ENCODE data around the gene PIGU.
"Not testable (repeated sequence)": the region's sequence is repeated elsewhere in the genome, so short reads cannot be mapped to it uniquely, and the experiment has no call there.

PIGU gene

DNA sequence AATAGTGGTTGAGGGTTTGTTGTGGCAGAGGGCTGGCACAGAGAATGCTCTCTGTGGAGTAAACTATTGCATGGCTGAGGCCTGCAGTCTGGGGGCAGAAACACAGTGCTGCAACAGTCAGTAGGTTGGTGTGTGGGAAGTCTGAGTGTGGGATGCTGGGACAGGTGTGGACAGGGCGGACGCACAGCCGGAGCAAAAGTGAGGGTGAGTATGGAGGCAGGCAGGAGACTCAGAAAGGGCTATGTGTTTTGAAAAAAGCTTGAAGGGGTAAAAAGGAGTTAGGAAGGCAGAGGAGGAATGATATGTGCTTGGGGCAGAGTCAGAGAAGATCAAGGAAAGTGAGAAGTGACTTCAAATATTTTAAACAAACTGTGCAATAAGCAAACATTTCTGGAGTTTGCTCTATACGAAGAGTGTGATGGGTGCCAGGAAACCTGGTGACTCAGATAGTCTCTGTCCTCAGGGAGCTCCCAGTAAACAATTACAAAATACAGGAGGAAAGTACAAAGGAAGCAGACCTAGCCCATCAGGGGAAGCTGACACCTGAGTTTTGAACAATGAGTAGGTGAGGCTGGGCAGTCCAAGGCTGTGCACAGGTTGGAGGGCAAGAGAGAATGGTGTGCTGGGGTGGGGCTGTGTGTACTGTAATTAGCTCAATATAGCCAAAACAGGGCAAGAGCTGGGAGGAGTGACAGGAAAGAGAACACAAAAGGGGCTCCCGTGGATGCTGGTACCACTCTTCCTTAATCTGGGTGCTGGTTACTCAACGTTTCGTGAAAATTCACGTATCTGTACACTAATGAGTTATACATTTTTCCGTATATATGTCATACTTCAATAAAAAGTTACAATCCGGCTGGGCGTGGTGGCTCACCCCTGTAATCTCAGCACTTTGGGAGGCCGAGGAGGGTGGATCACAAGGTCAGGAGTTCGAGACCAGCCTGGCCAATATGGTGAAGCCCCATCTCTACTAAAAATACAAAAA lies 55.2 kb downstream of the PIGU start:
- DNase-seq (ENCODE audit: low read depth) = no peak

DNA sequence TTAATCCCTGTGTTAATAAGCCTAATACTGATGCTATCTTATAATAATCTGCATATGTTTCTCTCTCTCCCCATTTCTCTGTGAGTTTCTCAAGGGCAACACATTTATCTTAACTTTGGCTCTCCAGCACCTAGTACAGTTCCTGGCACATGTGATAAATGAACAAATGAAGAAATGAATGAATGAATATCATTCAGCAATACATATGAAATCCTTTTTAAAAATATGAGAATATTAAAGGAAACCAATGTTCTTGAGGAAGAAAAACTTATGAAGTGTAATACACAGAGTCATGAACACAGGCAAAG lies 55.9 kb downstream of the PIGU start:
- DNase-seq (ENCODE audit: low read depth) = no peak

DNA sequence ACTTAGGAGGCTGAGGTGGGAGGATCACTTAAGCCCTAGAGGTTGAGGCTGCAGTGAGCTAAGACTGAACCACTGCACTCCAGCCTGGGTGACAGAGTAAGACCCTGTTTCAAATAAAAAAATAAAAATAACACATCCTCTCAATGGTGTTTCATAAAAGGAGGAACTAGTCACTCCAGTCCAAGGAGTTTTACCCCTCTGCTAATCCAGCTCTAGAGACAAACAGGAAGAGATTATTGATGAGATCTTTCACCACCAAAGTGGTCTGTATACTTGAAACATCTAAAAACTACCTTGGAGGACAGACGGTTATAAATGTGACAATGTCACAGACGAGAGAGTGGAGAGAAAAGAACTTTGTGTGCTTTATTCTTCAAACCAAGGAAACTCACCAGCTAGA lies 58.2 kb downstream of the PIGU start:
- DNase-seq (ENCODE audit: low read depth) = no peak

DNA sequence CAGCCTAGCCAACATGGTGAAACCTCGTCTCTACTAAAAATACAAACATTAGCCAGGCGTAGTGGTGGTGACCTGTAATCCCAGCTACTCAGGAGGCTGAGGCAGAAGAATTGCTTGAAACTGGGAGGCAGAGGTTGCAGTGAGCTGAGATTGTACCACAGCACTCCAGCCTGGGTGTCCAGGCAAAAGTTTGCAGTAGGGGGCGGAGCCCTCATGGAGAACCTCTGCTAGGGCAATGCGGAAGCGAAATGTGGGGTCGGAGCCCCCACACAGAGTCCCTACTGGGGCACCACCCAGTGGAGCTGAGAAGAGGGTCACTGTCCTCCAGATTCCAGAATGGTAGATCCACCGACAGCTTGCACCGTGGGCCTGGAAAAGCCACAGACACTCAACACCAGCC lies 60.0 kb downstream of the PIGU start:
- not testable (repeated sequence) for DNase-seq (ENCODE audit: low read depth)

DNA sequence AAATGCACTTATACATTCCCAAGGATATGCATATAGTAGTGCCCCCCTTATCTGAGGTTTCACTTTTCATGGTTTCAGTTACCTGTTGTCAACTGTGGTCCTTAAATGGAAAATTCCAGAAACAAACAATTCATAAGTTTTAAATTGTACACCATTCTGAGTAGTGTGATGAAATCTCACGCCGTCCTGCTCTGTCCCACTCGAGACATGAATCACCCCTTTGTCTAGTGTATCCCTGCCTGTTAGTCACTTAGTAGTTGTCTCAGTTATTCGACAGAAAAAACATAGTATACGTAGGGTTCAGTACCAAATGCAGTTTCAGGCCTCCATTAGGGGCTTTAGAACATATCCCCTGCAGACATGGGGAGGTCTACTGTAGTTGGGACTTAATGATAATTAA lies 61.4 kb downstream of the PIGU start:
- no peak for DNase-seq (ENCODE audit: low read depth)

DNA sequence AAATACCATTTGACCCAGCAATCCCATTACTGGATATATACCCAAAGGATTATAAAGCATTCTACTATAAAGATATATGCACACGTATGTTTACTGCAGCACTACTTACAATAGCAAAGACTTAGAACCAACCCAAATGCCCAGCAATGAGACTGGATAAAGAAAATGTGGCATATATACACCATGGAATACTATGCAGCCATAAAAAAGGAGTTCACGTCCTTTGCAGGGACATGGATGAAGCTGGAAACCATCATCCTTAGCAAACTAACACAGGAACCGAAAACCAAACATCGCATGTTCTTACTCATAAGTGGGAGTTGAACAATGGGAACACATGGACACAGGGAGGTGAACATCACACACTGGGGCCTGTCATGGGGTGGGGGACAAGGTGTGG lies 64.9 kb downstream of the PIGU start:
- DNase-seq (ENCODE audit: low read depth) = not testable (repeated sequence)

DNA sequence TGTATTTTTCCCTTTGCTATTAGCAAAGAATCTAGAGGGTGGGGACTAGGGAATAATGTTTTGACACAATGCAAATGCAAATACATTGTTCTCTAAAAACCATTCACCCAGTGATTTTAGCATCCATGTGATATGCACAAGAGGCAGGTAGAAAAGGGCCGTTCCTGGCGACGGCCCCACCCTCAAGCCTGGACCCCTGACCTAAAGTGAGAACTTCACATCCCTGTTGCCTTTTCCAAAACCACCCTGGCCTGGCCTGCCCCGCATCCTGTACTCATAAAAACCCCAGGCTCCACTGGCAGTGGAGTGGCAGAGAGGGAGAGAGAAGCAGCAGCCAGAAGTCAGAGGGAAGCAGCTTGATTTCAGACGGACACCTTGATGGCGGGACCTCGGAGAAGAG lies 69.8 kb downstream of the PIGU start:
- DNase-seq (ENCODE audit: low read depth) = no peak

DNA sequence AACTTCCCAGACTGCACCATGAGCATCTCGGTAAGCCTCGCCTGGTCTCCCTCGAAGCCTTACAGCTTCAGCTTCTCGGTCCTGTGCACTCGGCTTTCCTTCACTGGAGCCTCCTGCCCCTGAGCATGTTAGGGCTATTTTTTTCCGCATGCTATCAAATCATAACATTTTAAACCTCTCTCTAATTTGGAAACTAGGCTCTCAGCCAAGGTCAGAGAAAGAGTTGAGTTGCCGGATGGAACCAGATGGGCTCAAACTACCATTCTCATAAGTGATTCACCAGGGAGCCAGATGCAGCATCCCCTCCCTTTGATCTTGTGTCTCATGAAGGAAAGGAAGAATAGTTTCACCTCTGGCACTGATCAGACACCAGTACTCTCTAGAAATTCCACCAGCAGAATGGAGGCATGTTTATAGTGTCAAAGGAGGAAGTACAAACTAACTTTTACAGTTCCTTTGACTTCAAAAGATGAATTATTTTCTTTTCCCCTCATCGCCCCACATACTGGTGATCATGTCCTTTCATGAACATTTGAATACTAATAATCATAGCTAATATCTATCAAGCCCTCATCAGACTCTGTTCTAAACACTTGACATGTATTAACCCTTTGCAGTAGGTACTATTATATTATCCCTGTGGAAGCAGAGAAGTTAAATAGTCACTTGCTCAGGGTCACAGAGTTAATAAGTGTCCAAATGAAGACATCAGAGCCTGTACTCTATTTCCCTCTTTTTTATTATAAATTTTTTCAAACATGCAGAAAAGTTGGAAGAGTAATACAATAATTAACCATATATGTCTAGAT lies 71.7 kb downstream of the PIGU start:
- DNase-seq (ENCODE audit: low read depth) = peak; percentile 29

DNA sequence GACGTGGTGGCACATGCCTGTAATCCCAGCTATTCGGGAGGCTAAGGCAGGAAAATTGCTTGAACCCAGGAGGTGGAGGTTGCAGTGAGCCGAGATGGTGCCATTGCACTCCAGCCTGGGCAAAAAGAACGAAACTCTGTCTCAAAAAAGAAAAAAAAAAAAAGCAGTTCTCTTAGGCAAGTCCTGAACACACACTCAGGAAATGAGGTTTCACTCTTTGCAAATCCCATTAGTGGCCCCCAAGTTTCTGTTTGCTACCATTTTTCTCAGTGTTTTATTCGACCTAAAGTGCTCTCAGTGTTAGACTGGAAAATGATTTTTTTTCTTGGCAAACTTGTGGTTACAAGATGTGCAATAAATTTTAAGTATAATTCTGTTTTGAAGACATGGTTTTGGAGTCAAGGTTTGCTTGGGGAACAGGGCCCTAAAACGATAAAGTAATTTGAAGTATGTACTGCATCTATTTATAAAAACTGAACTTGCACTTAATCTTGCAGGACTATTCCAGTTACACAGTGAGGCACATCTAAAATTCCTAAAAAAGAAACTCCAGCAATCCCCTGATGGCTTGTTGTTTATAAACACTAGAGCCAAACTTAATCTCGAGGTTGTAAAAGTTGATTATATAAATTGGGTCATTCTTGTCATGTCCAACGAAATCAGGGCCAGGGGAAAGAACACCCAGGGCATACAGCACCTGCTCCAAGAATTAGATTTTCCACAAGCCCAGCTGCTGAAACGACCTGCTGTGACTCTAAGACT lies 75.8 kb downstream of the PIGU start:
- DNase-seq (ENCODE audit: low read depth) = no peak

DNA sequence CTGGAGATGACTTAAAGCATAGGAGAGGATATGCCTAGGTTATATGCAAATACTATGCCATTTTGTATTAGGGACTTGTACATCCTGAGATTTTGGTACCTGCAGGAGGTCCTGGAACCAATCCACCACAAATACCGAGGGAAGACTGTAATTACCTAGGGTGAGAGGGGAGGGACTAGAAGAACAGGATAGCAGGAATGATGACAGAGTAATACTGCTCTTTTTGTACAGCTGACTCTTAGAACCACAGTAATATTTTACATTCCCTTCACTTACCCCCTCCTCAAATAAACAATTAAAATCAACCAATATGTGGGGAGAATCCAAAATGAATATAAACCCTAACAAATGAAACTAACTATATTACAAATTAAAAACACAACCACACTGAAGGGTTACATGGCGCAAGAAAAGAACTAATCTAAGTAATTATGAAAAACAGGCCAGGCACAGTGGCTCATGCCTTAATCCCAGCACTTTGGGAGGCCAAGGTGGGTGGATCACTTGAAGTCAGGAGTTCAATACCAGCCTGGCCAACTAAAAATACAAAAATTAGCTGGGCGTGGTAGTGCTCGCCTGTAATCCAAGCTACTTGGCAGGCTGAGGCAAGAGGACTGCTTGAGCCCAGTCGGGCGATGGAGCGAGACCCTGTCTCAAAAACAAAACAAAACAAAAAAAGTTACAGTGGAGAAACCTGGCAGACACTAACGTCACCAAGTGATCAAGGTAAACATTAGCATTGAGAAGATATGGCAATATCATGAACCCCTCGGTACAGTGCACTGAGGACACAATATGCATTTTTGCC lies 81.3 kb downstream of the PIGU start:
- DNase-seq (ENCODE audit: low read depth) = no peak

DNA sequence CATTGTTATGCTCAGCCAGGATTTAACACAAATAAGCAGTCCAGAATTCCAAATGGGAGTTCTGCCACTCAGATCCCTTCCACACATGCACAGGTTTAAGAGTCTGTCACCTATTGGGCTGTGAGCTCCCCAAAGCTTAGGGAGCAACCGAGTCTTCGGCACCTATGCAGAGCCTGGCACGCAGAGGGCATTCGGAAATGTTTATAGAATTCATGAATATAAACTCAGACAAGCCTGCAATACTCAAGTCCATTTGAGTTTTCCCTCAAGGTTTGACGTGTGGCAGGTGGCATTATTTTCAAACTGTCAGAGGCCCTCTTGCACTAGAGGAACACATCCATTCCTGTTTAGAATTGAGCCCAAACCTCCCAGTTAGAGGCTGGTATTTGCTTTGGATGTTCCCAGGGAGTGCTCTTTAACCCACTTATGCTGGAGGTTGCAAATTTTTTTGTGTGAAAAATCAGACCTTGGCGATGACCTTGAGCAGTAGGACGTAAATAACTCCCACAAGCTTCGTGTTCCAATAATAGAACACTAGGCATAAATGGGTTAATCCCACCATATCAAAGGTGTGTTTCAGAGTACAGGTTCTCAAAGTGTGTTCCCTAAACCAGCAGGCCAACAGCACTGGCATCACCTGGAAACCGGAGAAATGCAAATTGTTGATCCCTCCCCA lies 90.3 kb downstream of the PIGU start:
- no peak for DNase-seq (ENCODE audit: low read depth)

DNA sequence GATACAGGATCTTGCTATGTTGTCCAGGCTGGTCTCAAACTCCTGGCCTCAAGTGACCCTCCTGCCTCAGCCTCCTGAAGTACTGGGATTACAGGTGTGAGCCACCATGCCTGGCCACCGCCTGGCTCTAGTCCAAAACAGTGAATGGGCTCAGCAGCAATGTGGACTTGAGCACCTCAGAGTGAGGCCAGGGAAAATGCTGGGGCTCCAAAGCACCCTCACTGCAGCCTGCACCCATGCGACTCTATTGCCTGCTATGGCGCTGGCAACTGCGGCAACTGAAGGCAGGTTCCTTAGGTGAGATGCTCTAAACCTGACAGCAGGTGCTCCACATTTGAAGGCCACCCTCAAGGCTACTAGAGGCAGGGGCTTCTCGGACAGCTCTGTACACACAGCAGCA lies 91.9 kb downstream of the PIGU start:
- DNase-seq (ENCODE audit: low read depth) = no peak

DNA sequence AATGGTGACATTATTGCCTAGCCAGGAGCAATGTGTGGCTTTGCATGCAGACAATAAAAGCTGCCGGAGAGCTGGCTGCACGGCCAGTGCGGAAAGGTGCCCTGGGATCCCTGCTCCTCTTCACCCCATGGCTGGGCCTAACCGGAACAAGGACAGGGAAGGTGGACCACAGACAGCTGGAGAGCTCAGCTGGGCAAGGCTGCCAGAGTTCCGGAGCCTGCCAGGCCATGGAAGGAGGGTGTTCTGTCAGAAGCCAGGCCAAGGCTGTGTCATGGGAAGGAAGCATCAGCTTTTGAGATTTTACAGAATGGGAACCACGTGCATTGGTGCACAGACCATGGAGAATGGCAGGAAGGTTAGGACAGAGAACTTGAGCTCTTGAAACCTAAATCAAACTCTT lies 93.3 kb downstream of the PIGU start:
- DNase-seq (ENCODE audit: low read depth) = no peak

DNA sequence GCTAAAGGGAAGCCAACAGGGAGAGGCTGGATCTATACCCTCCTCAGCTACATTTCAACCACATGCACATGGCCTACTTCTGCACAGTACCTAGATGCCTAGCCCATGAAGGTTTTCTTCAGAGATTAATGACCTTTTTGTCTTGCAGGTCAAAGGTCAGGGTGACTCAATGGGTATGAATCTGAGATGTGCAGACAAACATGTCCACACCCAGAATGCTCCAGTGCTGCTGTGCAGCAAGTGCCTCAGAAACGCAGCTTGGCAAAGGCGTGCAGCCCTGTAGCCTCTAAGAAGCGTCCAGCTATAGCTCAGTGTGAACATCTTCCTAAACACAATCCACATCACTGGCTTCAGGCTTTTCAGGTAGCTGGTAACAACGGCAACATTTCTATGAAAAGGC lies 94.0 kb downstream of the PIGU start:
- DNase-seq (ENCODE audit: low read depth) = no peak

DNA sequence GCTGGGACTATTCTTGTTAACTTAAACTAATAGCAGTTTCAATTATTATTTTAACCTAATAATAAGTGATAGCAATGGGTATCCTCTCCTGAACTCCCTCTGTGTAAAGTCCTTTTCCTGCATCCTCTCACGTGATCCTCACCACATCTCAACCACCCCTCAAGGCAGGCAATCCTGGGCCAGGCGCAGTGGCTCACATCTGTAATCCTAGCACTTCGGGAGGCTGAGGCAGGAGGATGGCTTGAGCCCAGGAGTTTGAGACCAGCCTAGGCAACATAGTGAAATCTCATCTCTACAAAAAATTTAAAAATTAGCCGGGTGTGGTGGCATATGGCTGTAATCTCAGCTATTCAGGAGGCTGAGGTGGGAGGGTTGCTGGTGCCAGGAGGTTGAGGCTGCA lies 94.7 kb downstream of the PIGU start:
- DNase-seq (ENCODE audit: low read depth) = no peak

DNA sequence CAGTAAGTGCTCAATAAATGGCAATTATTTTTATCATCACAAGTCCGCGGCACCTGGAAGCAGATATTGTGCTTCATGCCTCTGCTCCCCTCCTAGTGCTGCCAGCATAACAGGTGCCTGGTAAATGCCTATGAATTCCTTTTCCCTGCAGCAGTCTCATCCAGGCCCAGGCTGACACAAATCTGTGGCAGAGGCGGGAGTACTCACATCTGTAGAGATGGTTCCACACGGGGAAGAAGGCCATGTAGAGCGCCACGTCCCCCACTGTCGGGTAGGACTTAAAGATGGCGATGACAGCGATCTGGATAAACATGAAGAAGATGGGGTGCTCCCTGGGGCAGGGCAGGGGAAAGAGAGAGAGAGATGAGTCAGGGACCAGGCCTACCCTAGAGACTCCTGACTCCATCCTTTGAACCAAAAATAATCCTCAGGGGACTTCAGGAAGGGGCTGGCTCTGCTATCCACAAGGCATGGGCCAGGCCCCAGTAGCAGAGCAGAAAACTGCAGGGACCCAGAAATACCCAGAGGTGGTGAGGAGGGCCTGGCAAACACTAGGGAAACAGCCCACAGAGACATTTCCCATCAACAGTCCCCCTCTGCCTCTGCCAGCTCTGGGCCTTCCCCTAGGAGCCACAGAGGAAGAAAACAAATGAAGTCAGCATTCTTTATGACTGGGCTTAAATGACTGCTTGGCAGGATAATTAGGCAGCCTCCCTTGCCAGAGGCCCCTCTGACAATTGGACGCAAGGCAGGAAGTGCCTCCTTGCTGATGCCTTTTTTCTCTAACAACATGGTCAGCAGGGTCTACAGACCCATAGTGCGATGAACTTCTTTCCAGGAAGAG lies 95.3 kb downstream of the PIGU start:
- DNase-seq (ENCODE audit: low read depth) = peak; percentile 61

DNA sequence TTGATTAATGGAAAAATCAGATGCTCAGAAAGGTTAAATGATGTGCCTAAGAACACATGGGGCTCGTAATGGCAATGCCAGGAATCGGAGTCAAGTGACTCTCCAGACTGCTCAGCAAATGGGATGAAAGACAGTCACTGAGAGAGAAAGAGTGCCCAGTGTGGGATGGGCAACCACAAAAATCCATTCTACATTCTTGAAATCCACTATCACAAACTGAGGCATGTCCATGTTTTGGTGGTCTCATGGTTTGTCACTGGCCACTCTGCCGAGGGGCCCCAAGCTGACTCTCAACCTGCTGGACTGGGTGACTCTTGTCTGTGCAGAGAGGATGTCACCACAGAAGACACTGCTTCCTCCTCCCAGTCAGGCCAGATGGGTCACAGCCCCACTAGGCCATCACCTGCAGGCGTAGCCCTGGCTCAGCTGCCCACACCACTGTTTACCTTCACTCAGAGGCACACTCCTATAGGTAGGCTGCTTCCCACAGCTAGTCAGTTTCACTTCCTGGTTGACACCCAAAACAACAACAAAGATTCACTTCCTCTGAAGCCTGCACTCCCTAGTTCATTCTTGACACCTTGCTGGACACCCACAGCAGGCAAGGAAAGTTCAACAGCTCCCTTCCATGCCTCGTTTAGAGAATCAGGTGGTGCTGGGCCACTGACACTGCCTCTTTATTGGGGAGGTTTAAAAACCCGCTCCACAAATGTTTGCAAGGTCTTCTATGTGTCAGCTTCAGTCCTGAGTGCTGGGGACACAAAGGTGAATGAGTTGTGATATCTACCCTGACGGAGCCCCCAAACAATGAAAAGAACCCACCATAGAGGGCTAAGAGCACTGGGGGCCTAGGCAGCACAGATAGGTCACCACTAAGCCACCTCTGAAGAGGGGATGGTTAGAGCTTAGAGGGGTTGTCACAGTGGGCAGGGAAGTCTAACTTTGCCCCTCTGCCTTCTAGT lies 96.6 kb downstream of the PIGU start:
- DNase-seq (ENCODE audit: low read depth) = no peak

DNA sequence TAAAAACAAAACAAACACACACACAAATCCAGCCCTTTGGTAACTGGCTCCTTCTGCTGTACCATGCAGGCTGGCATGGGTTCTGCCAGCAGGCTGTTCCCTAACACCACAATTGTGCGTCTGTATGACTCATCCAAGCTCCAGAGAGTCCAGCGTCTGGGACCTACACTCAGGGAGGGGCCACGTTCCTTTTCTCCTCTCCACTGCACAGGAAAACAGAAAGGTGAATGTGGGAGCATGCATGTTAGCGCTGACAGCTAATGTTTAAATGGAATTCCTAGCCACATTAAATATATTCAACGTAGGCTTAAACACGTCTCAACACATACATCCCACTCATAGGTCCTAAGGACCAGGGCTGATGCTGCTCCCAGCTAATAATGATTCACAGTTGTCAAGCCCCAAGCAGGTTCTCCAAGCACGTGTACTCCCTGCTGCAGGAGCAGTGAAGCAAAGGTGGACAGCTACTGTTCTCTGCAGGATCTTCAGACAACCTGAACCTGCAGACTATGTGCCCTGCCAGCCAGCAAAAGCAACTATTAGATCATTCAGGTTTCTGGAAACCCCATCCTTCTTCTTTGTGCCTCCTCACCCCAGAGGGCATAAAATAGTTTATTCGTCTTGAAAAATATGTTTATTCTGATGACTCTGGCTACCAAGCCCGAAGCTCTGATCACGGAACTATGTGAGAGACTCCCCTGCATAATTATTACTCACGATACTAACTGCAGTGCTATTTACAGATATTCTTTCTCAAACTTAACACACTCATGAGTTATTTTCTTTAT lies 97.5 kb downstream of the PIGU start:
- peak; percentile 67 for DNase-seq (ENCODE audit: low read depth)

All from stromal cell of bone marrow (primary cell).